NCI-H1930 (cell line): ENCODE data around the gene LRP2BP.

Experiments used
- DNase-seq, 2 experiments: peaks; one replicate each; lab custom pipeline; 2025; lab: John Stamatoyannopoulos, UW

LRP2BP gene

GRCh38 chr4:185395238-185395955 is at the start of gene LRP2BP:
TSS of gene LRP2BP (minus strand) at chr4:185395924. CDS start at chr4:185378186, 17,738 bp downstream.
- no peak for DNase-seq

DNA sequence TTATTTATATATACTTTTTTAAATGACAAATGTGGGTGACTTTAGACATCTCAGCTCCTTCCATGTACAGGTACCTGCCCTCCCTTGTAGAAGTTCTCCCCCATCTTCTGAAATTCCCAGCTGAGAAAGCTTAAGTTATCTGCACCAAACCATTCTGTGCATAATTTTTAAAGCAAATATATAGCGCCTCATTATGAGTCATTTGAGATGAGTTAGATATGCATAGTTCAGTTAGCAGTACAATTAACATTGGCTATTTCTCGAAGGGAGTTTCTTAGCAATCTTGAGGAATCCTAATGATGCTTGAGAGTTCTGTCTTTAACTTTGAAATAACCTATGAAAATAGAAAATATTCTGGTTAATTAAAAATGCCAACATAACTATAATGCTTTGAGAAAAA is 49.5 kb upstream of the LRP2BP start:
- DNase-seq: no peak

GRCh38 chr4:185441479-185441878 is 45.8 kb upstream of the LRP2BP start:
- DNase-seq: no peak

- DNase-seq: no peak
Observed at GRCh38 chr4:185437809-185438208, 42.1 kb upstream of the LRP2BP start.

DNA sequence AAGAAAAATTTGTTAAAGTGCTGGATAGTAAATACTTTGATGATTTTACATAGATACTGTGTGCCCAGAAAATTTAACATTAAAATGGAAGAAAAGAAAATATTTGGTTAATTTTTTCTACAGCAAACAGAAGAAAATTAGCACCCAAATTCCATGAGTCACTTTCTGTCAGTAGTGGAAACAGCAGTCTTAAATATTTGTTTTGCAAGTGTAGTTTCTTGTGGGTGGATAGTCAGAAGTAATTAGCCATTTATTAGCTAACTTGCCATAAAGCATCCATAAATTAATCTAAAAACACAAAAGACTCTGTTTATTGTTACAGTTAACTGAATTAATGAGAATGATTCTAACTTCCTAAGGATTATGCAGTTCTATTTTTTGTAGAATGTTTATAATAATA is 39.7 kb upstream of the LRP2BP start:
- DNase-seq: no peak

GRCh38 chr4:185429660-185430059 is 33.9 kb upstream of the LRP2BP start:
- DNase-seq: no peak

GRCh38 chr4:185426960-185427688 is 31.4 kb upstream of the LRP2BP start:
- DNase-seq: no peak

DNA sequence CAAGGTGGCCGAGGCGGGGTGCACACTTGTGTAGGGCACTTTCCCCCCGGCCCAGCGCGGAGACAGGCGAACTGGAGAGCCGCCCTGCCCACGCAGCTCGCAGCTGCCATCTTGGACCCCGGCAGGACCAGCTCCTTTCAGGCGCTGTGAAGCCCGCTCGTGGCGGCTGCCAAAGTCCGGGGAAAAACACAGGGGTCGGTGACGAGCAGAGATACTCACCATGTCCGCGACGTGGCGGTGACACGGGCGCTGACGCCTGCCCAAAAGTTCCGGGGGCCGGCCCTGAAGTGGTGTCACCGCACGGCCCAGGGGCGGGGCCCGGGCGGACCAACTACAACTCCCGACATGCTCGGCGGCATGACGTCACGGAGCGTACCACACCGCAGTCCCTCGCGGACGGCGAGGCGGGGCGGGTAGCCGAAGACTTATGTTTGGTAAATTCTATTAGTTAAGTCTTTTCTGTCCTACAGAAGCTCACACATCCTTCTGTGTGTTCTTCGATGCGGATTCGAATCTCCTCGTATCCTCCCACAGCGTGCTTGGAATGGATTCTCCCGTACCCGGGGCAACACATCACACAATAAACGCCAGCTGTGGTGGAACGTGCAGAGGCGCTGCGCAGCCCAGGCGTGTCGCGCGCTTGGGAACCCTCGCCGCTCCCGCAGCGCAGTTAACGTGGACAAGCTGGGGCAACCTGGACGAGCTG is 30.1 kb upstream of the LRP2BP start, which contains the start of gene UFSP2:
Gene UFSP2 (minus strand): TSS at position 318 of the 706 bp plus-strand sequence. CDS start 96 bp downstream, at position 222.
- peak; percentile 75 to 92 for DNase-seq

GRCh38 chr4:185424905-185425646 is 29.4 kb upstream of the LRP2BP start:
- DNase-seq: no peak

- DNase-seq: no peak
Observed at GRCh38 chr4:185421366-185422124, 25.8 kb upstream of the LRP2BP start.

DNA sequence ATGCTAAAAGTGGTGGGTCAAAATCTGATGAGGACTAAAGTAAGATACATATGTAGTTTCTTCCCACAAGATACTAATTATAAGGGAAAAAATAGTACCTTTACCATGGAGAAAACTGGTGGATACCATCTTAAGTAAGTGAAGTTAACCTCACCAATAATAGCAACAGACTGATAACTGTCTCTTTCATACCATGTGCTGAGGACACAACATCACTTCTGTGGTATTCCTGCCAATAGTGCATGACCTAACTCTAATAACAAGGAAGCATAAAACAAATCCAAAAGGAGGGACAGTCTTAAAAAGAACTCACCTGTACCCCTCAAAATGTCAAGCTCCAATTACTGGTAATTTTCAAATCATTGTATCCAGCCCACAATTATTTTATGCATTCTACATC is 21.2 kb upstream of the LRP2BP start:
- DNase-seq: no peak

DNA sequence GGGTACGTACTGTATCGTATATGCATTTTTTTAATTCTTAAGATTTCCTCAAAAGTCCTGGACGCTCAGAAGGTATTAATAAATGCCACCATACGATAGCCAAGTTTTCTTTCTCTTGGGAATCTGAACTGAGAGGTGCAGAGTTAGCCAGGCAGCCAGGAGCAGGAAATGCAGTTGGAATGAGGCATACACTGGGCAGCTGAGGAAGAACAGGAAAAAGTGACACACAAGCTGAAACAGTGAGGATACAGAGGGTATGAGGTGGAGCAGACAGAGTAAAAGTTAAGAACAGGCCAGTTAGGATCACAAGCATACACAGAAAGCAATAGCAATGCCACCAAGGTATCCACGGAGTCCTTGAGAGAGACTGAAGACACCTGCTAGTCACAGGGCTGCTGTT is 16.7 kb upstream of the LRP2BP start:
- DNase-seq: no peak

- DNase-seq: no peak
Observed at GRCh38 chr4:185411849-185412248, 16.1 kb upstream of the LRP2BP start.

- no peak for DNase-seq
Observed at GRCh38 chr4:185408432-185408831, 12.7 kb upstream of the LRP2BP start.

GRCh38 chr4:185405296-185405999 is 9.7 kb upstream of the LRP2BP start:
- no peak for DNase-seq

GRCh38 chr4:185404031-185404430 is 8.3 kb upstream of the LRP2BP start:
- no peak for DNase-seq

DNA sequence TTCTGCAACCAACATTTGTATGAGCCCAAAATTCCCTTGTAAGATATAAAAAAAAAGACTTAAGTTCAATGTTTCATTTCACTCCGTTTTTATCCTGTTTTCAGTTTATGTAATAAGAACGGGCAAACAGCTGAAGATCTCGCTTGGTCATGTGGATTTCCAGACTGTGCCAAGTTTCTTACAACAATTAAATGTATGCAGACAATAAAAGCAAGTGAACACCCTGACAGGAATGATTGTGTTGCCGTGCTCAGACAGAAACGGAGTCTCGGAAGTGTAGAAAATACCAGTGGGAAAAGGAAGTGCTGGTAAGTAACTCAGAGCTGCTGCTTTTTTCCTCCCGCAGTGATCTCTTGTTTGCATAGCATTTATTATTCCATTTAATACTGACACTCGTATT is 3.7 kb upstream of the LRP2BP start:
- DNase-seq: no peak

GRCh38 chr4:185398618-185399017 is 2.9 kb upstream of the LRP2BP start:
- DNase-seq: no peak

DNA sequence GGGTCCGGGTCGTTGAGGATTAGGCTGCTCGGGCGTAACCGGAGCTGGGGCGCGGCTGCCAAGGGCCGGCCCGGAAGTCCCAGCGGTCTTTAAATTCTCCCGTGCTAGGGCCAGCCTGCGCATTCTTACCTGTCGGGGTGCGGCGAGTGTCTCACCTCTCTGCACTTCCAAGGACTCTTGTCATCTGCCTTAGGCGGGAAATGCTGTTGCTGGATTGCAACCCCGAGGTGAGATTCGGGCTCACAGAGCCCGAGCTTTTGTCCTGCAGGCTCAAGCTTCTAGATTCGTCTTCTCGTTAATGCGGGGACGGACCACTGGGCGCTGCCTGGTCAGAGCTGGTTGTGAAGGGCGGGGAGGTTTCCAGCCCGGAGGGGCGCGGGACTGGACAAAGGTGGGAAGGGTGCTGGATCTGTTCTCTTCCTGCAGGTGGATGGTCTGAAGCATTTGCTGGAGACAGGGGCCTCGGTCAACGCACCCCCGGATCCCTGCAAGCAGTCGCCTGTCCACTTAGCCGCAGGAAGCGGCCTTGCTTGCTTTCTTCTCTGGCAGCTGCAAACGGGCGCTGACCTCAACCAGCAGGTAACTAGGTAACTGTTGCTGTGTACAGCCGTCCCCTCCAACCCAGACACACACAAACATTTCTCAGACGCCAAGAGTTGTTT is 1.1 kb upstream of the LRP2BP start, which contains the start of gene ANKRD37:
Gene ANKRD37 (plus strand): TSS at position 118 of the 662 bp plus-strand sequence. CDS start 83 bp downstream, at position 201.
- peak in 1 of 2 experiments; percentile 9 for DNase-seq
